Panc1 (cell line): Measurements from ENCODE around the gene VPS50. TPM values are rescaled to one million over a fixed set of nuclear protein-coding genes. Genes with fewer than 3 reads are reported as not detected.

Experiments used
- ATAC-seq: fragments of 200-7000 bp; cut with Tn5 transposase; 2 replicates; pipeline ENCODE4 v1.9.1; 2020; ENCODE audit warnings: mild to moderate bottlenecking, moderate library complexity
- BruUV-seq: library from RNA; stranded (reverse); fragments of 400-500 nt; replicated peaks from 2 replicates; lab custom pipeline; 2021; lab: Mats Ljungman, UMichigan
- CTCF ChIA-PET: fragments of 300-600 bp; sonication (Branson Sonifier 250); formaldehyde crosslinking; loops from one replicate; lab custom pipeline; 2022; ENCODE audit warnings: antibody characterized with exemption; lab: Charles Lee
- POLR2A ChIA-PET: fragments of 300-600 bp; sonication (Branson Sonifier 250); formaldehyde crosslinking; loops from one replicate; lab custom pipeline; 2022; ENCODE audit warnings: antibody characterized with exemption; lab: Charles Lee
- DNase-seq: peaks from one replicate; pipeline ENCODE4 v3.0.0-alpha.2; 2010; ENCODE audit warnings: low read depth, low spot score
- H3K27ac ChIP-seq: 2 replicates; pipeline ENCODE4 v1.5.1; 2011; ENCODE audit warnings: mild to moderate bottlenecking, low read length, inconsistent platforms
- H3K27me3 ChIP-seq: fragments of 200-500 bp; sonication (Bioruptor generic); 2 replicates; pipeline ENCODE4 v1.6.0; 2014; ENCODE audit warnings: low read length, inconsistent platforms; ENCODE audit not compliant: control insufficient read depth, insufficient read depth
- H3K36me3 ChIP-seq: fragments of 200-500 bp; sonication (Bioruptor generic); 2 replicates; pipeline ENCODE4 v1.5.1; 2014; ENCODE audit warnings: inconsistent platforms, mild to moderate bottlenecking, low read length, moderate library complexity; ENCODE audit not compliant: control insufficient read depth, insufficient read depth
- H3K4me1 ChIP-seq: 2 replicates; pipeline ENCODE4 v1.5.1; 2011; ENCODE audit warnings: inconsistent platforms, mild to moderate bottlenecking, low read length, moderate library complexity; ENCODE audit not compliant: control insufficient read depth, insufficient read depth
- H3K4me3 ChIP-seq, 2 experiments: 2 replicates each; pipeline ENCODE4 v1.5.1; 2011 to 2012; ENCODE audit warnings: low read depth in 2 of 2, low read length in 2 of 2, mild to moderate bottlenecking in 2 of 2, inconsistent platforms in 1 of 2, moderate library complexity in 1 of 2
- H3K9me3 ChIP-seq: fragments of 200-500 bp; sonication (Bioruptor generic); 2 replicates; pipeline ENCODE4 v1.5.1; 2014; ENCODE audit warnings: low read depth, mild to moderate bottlenecking, inconsistent platforms, low read length, moderate library complexity; ENCODE audit not compliant: control insufficient read depth, insufficient read depth
- CTCF ChIP-seq: fragments of 450-650 bp; IDR thresholded peaks from 2 replicates; pipeline ENCODE4 v1.5.1; 2017; ENCODE audit warnings: mild to moderate bottlenecking
- POLR2AphosphoS5 ChIP-seq: IDR thresholded peaks from 2 replicates; pipeline ENCODE4 v1.6.1; 2012; ENCODE audit warnings: mild to moderate bottlenecking, low read depth, low read length, moderate library complexity
- REST ChIP-seq, 2 experiments: IDR thresholded peaks; 2 replicates each; pipeline ENCODE4 v1.6.1; 2011 to 2012; ENCODE audit warnings: low read depth in 2 of 2, control low read depth in 1 of 2, low read length in 1 of 2, mild to moderate bottlenecking in 1 of 2, moderate library complexity in 1 of 2; ENCODE audit not compliant: insufficient read depth in 1 of 2
- SIN3A ChIP-seq: IDR thresholded peaks from 2 replicates; pipeline ENCODE4 v1.6.1; 2012; ENCODE audit warnings: low read depth, mild to moderate bottlenecking, low read length, moderate library complexity, borderline replicate concordance; ENCODE audit not compliant: insufficient read depth
- TCF7L2 ChIP-seq: IDR thresholded peaks from 2 replicates; pipeline ENCODE4 v1.6.1; 2011; ENCODE audit warnings: mild to moderate bottlenecking, low read depth, low read length, inconsistent platforms
- in situ Hi-C: cut with HindIII; loops from 2 replicates; pipeline ENCODE4 v1.10.0; 2016; ENCODE audit warnings: low sequenced_read_pairs, low pct_unique_long_range_greater_than_20kb
- intact Hi-C: fragments of 100-400 bp; cut with micrococcal nuclease; formaldehyde crosslinking; loops from one replicate; pipeline ENCODE4 v1.10.0; 2022; ENCODE audit not compliant: unreplicated experiment
- total RNA-seq: library from RNA; stranded (reverse); gene quantifications from one replicate; pipeline ENCODE4 v1.2.1, GENCODE V29; 2021; ENCODE audit not compliant: unreplicated experiment

The VPS50 gene
- total RNA-seq, 1 experiment from 2014 or later: 14.6 TPM

- DNase-seq (no peak), ATAC-seq (no peak)
- Histone ChIP-seq H3K4me1 (no peaks in the 10 kb centered on the region), H3K4me3 (no peak overlapping the region), H3K36me3 (no peaks in the 10 kb centered on the region), H3K27ac (no peak overlapping the region), H3K9me3 (no peaks in the 10 kb centered on the region), H3K27me3 (peaks cover 6% of the 10 kb centered on the region)
- in situ Hi-C loops (no loop called here), intact Hi-C loops (no loop called here)
- ChIA-PET POLR2A (no interaction called here), CTCF (no interaction called here)
- TF ChIP-seq POLR2AphosphoS5 (no peak), TCF7L2 (no peak), CTCF (no peak), SIN3A (no peak), REST (IDR thresholded peaks at IDR 0.05; ENCODE audit: insufficient read depth in 1 of 2, low read depth in 2 of 2, low read length in 1 of 2) (no peak)
- no TSS peak for BruUV-seq
Observed at GRCh38 chr7:93205046-93205445, 27.1 kb upstream of the VPS50 start.

- DNase-seq: no peak
- POLR2A ChIA-PET: no interaction called here
- TF ChIP-seq CTCF (no peak), SIN3A (no peak), POLR2AphosphoS5 (no peak), REST (IDR thresholded peaks at IDR 0.05; ENCODE audit: insufficient read depth in 1 of 2, low read depth in 2 of 2, low read length in 1 of 2) (no peak), TCF7L2 (no peak)
- BruUV-seq: no TSS peak
- ATAC-seq: no peak
- Histone ChIP-seq H3K36me3 (no peaks in the 10 kb centered on the region), H3K9me3 (no peaks in the 10 kb centered on the region), H3K4me1 (no peaks in the 10 kb centered on the region), H3K27ac (no peak overlapping the region), H3K4me3 (no peak overlapping the region), H3K27me3 (peaks cover 17% of the 10 kb centered on the region)
- CTCF ChIA-PET: no interaction called here
- in situ Hi-C loops (no loop called here), intact Hi-C loops (no loop called here)
Observed at GRCh38 chr7:93211228-93211818, 20.8 kb upstream of the VPS50 start.
